K562 (cell line): ENCODE measurements around the gene ZNF74. TPM values are rescaled to one million over a fixed set of nuclear protein-coding genes. Genes with fewer than 3 reads are reported as not detected.

Experiments used
- ATAC-seq: fragments of 200-7000 bp; cut with Tn5 transposase; 3 replicates; pipeline ENCODE4 v1.9.1; 2020; ENCODE audit warnings: moderate library complexity
- BruUV-seq: library from RNA; stranded (reverse); fragments of 400-500 nt; replicated peaks from 2 replicates; lab custom pipeline; 2021; lab: Mats Ljungman, UMichigan
- CTCF ChIA-PET: fragments of 300-600 bp; formaldehyde crosslinking; extraction: SDS; loops from one replicate; lab custom pipeline; 2021; ENCODE audit warnings: low intra/inter-chr PET ratio; lab: Yijun Ruan, JAX
- POLR2A ChIA-PET: fragments of 300-600, 350-650 bp; sonication (Branson Sonifier 250); formaldehyde crosslinking; extraction: SDS; loops from one replicate; lab custom pipeline; 2021; ENCODE audit warnings: antibody characterized with exemption, inconsistent platforms; lab: Yijun Ruan, JAX
- DNase-seq, 4 experiments: peaks; one replicate each; pipeline versions ENCODE4 v3.0.0 to v3.0.0-alpha.2; 2011 to 2018; ENCODE audit warnings: low spot score in 3 of 4, mixed read lengths in 3 of 4; ENCODE audit errors: extremely low read depth in 1 of 4
- FAIRE-seq: peaks from 2 replicates; lab custom pipeline; 2011; peaks lifted over from hg19 to GRCh38; lab: Jason Lieb, UNC
- H2AFZ ChIP-seq: 2 replicates; pipeline ENCODE4 v1.6.0; 2011; ENCODE audit warnings: low read depth, low read length, control low read depth, inconsistent platforms
- H3K27ac ChIP-seq: fragments of 200-600 bp; 3 replicates; pipeline ENCODE4 v1.8.0; 2011; ENCODE audit warnings: low read depth, mild to moderate bottlenecking, control low read depth, inconsistent platforms, low read length, moderate library complexity, mixed read lengths; ENCODE audit errors: extremely low read depth
- H3K27me3 ChIP-seq, 2 experiments: fragments of 300-600 bp in 1 of 2; 2 replicates in 1 of 2; 3 replicates in 1 of 2; pipeline versions ENCODE4 v1.6.0 to v1.8.0; 2011; ENCODE audit warnings: inconsistent platforms in 2 of 2, low read length in 2 of 2, mild to moderate bottlenecking in 1 of 2, mixed read lengths in 1 of 2, moderate library complexity in 1 of 2; ENCODE audit not compliant: control insufficient read depth in 2 of 2, insufficient read depth in 2 of 2
- H3K36me3 ChIP-seq: fragments of 300-600 bp; 3 replicates; pipeline ENCODE4 v1.8.0; 2011; ENCODE audit warnings: mild to moderate bottlenecking, low read length, inconsistent platforms; ENCODE audit not compliant: control insufficient read depth, insufficient read depth
- H3K4me1 ChIP-seq, 2 experiments: fragments of 200-600 bp in 1 of 2; replicated peaks in 1 of 2; 2 replicates in 1 of 2; 3 replicates in 1 of 2; pipeline versions ENCODE4 v1.5.1 to v1.8.0; 2011; ENCODE audit warnings: inconsistent platforms in 2 of 2, low read length in 2 of 2, mild to moderate bottlenecking in 1 of 2, mixed read lengths in 1 of 2, moderate library complexity in 1 of 2; ENCODE audit not compliant: control insufficient read depth in 2 of 2, insufficient read depth in 2 of 2
- H3K4me2 ChIP-seq: 2 replicates; pipeline ENCODE4 v1.6.1; 2011; ENCODE audit warnings: low read length, control low read depth, inconsistent platforms, mixed read lengths; ENCODE audit not compliant: insufficient read depth
- H3K4me3 ChIP-seq: fragments of 200-600 bp; sonication (generic), shearing (Covaris generic); 2 replicates; pipeline ENCODE4 v1.5.1; 2016; ENCODE audit warnings: control low read depth, inconsistent platforms
- H3K79me2 ChIP-seq: fragments of 200-600 bp; 3 replicates; pipeline ENCODE4 v1.8.0; 2011; ENCODE audit warnings: low read length, inconsistent platforms; ENCODE audit not compliant: control insufficient read depth, insufficient read depth
- H3K9ac ChIP-seq, 2 experiments: 2 replicates each; pipeline versions ENCODE4 v1.6.0 to v1.6.1; 2011; ENCODE audit warnings: low read depth in 2 of 2, low read length in 2 of 2, control low read depth in 1 of 2, inconsistent platforms in 1 of 2, mild to moderate bottlenecking in 1 of 2, mixed read lengths in 1 of 2; ENCODE audit not compliant: insufficient read depth in 1 of 2
- H3K9me1 ChIP-seq: one replicate; pipeline ENCODE4 v1.6.0; 2011; ENCODE audit warnings: inconsistent platforms, mild to moderate bottlenecking, low read length, moderate library complexity; ENCODE audit not compliant: control insufficient read depth, insufficient read depth
- H3K9me3 ChIP-seq: replicated peaks from 2 replicates; pipeline ENCODE4 v1.5.1; 2011; ENCODE audit warnings: low read depth, low read length, inconsistent platforms; ENCODE audit not compliant: control insufficient read depth, insufficient read depth
- H4K20me1 ChIP-seq: replicated peaks from 2 replicates; pipeline ENCODE4 v1.6.1; 2011; ENCODE audit warnings: low read length, inconsistent platforms, mixed read lengths; ENCODE audit not compliant: control insufficient read depth, insufficient read depth
- CBX3 ChIP-seq, 2 experiments: IDR thresholded peaks; 1 replicate in 1 of 2; 2 replicates in 1 of 2; pipeline ENCODE4 v1.6.1; 2012; ENCODE audit warnings: inconsistent platforms in 2 of 2, low read length in 2 of 2, borderline replicate concordance in 1 of 2, control low read depth in 1 of 2
- CHCHD3 ChIP-seq: fragments of 250-450 bp; sonication (Bioruptor Pico); IDR thresholded peaks from 2 replicates; pipeline ENCODE4 v2.1.2; 2022; ENCODE audit warnings: mild to moderate bottlenecking
- HOMEZ ChIP-seq: fragments of 250-450 bp; sonication (Bioruptor Pico); IDR thresholded peaks from 2 replicates; pipeline ENCODE4 v1.4.0; 2020; ENCODE audit warnings: mild to moderate bottlenecking, moderate library complexity
- TSC22D4 ChIP-seq: fragments of 450-650 bp; IDR thresholded peaks from 2 replicates; pipeline ENCODE4 v1.6.1; 2016; ENCODE audit warnings: missing genetic modification characterization, missing biosample characterization, control low read depth
- WGBS: fragments of 100-300 bp; shearing (Covaris generic); methylation state at CpG from one replicate; pipeline ENCODE4 v1.1.6; 2016; ENCODE audit warnings: low coverage, mixed read lengths; ENCODE audit not compliant: insufficient coverage; ENCODE audit errors: missing lambda C conversion rate; 5-methylcytosine and 5-hydroxymethylcytosine counted together
- in situ Hi-C: fragments of 300-500 bp; cut with MboI; formaldehyde crosslinking; loops from 4 replicates; pipeline ENCODE4 v1.15.0; 2018; ENCODE audit warnings: inconsistent platforms, mixed read lengths
- intact Hi-C: fragments of 100-400 bp; cut with micrococcal nuclease; formaldehyde crosslinking; loops from 2 replicates; pipeline ENCODE4 v1.14.2; 2022
- polyA plus RNA-seq, 8 experiments: library from polyadenylated mRNA; depleted of rRNA in 4 of 8; stranded (reverse) in 5 of 8; unstranded in 3 of 8; fragments of >200 nt; fragmentation: Nextera tagmentation in 2 of 8; fragmentation: Illumina TruSeq in 1 of 8; extraction: Ambion mirVana in 2 of 8; extraction: Trizol in 1 of 8; gene quantifications; 2 replicates each; pipeline versions ENCODE4 v1.2.1 to v1.2.3, GENCODE V29; 2011 to 2014; ENCODE audit warnings: inconsistent platforms in 1 of 8, missing spikeins in 1 of 8
- total RNA-seq, 7 experiments: library from RNA; depleted of rRNA in 6 of 7; stranded (reverse); fragments of >200 nt in 6 of 7; fragmentation: Illumina TruSeq in 2 of 7; extraction: Trizol in 2 of 7; gene quantifications; 2 replicates each; pipeline versions ENCODE4 v1.2.1 to v1.2.3, GENCODE V29; 2011 to 2021; ENCODE audit warnings: low replicate concordance in 1 of 7

The ZNF74 gene
- total and polyA plus RNA-seq, 9 of the 15 experiments (the other 6 are each of a cell fraction or from before 2014, with no cell fraction given): 2.4 to 53.5 (median 31.5) TPM

DNA sequence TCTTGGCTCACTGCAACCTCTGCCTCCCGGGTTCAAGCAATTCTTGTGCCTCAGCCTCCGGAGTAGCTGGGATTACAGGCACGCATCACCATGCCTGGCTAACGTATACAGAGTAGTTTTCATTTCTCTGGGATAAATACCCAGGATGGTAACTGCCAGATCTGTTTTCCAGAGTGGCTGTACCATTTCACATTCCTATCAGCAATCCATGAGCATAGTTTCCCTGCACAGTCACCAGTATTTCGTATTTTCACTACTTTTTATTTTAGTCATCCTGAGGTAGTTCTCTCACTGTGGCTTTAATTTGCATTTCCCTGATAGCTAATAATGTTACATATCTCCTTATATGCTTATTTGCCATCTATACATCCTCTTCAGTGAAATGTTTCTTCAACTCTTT is 54.7 kb downstream of the ZNF74 start:
- in situ Hi-C loops: no loop called here
- H2AFZ ChIP-seq: no peak overlapping the region

More for the DNA sequence above, 54.7 kb downstream of the ZNF74 start:
- DNase-seq (no peak), FAIRE-seq (no peak), ATAC-seq (no peak)
- Histone ChIP-seq H3K9ac (no peak overlapping the region), H3K9me3 (no peaks in the 10 kb centered on the region), H4K20me1 (peaks cover 7% of the 10 kb centered on the region; the same call in 1 of the 2 replicates), H3K4me3 (no peak overlapping the region), H3K4me1 (peaks cover 0 to 6% of the 10 kb centered on the region in 2 experiments; a peak in 1 of 5 replicates), H3K79me2 (no peaks in the 10 kb centered on the region), H3K36me3 (no peaks in the 10 kb centered on the region), H3K9me1 (no peaks in the 10 kb centered on the region), H3K4me2 (no peak overlapping the region), H3K27me3 (peaks cover 28 to 41% of the 10 kb centered on the region in 2 experiments; a peak in 4 of 5 replicates), H3K27ac (no peak overlapping the region)
- intact Hi-C loops: no loop called here
- POLR2A ChIA-PET: interaction anchor here (0.8 to 3.2 kb wide), 4 partner anchors 12 to 50 kb away, joined by 3 to 22 read pairs (median 10); no protein-coding TSS in a partner anchor
- CTCF ChIA-PET: no interaction called here
- 9% methylated on average over 5 of the region's 5 CpGs for whole genome bisulfite sequencing
- no TSS peak for BruUV-seq
- TF ChIP-seq CHCHD3 (peak; percentile 86), HOMEZ (CRISPR knock-in tag) (no peak), TSC22D4 (tag) (0 out of 2 replicates have a peak, but pooled peaks have one; percentile 9), CBX3 (IDR thresholded peaks at IDR 0.05; ENCODE audit: borderline replicate concordance in 1 of 2, low read length in 2 of 2) (0 out of 3 replicates have a peak, but pooled peaks of 1 of the 2 experiments have one; percentile 21)
